HCT116 (cell line): ENCODE data around the gene SPATA12. TPM values are rescaled to one million over a fixed set of nuclear protein-coding genes. Genes with fewer than 3 reads are reported as not detected.

ENCODE experiments used
- ATAC-seq: fragments of 200-7000 bp; cut with Tn5 transposase; 2 replicates; pipeline ENCODE4 v1.9.1; 2020; ENCODE audit warnings: mild to moderate bottlenecking, moderate library complexity
- BruUV-seq: library from RNA; stranded (reverse); fragments of 400-500 nt; replicated peaks from 2 replicates; lab custom pipeline; 2021; lab: Mats Ljungman, UMichigan
- CTCF ChIA-PET: fragments of 300-600 bp; sonication (Branson Sonifier 250); formaldehyde crosslinking; loops from one replicate; lab custom pipeline; 2021; ENCODE audit warnings: antibody characterized with exemption; lab: Charles Lee
- POLR2A ChIA-PET: fragments of 300-600, 350-600 bp; sonication (Branson Sonifier 250); formaldehyde crosslinking; loops from one replicate; lab custom pipeline; 2021; ENCODE audit warnings: antibody characterized with exemption; lab: Charles Lee
- RAD21 ChIA-PET, 2 experiments: fragments of 300-600 bp; sonication (Branson Sonifier 250); formaldehyde crosslinking; loops; one replicate each; lab custom pipeline; 2023; ENCODE audit warnings: low total read pairs in 2 of 2; ENCODE audit not compliant: uncharacterized antibody in 2 of 2, unreplicated experiment in 2 of 2, low non-redundant PET in 1 of 2; lab: Charles Lee
- DNase-seq: peaks from one replicate; pipeline ENCODE4 v3.0.0-alpha.2; 2010; ENCODE audit warnings: low read depth, low spot score
- H2AFZ ChIP-seq: fragments of 200-600 bp; shearing (Covaris generic), sonication (generic); 2 replicates; pipeline ENCODE4 v1.6.1; 2017; ENCODE audit warnings: low read depth, mixed run types, mixed read lengths, antibody characterized with exemption, low read length; ENCODE audit not compliant: poor library complexity, severe bottlenecking
- H3K27ac ChIP-seq: 2 replicates; pipeline ENCODE4 v1.5.1; 2012; ENCODE audit warnings: low read depth, low read length
- H3K27me3 ChIP-seq: fragments of 200-600 bp; sonication (generic); 2 replicates; pipeline ENCODE4 v1.6.1; 2016; ENCODE audit warnings: mixed run types, low read length, mixed read lengths; ENCODE audit not compliant: insufficient read depth
- H3K36me3 ChIP-seq, 2 experiments: fragments of 200-500 bp in 1 of 2; fragments of 200-600 bp in 1 of 2; sonication (Bioruptor generic) in 1 of 2; sonication (generic) in 1 of 2; 2 replicates each; pipeline versions ENCODE4 v1.5.1 to v1.6.1; 2014 to 2016; ENCODE audit warnings: low read length in 2 of 2, inconsistent platforms in 1 of 2, mixed read lengths in 1 of 2, mixed run types in 1 of 2; ENCODE audit not compliant: insufficient read depth in 2 of 2, control insufficient read depth in 1 of 2
- H3K4me1 ChIP-seq, 2 experiments: fragments of 200-600 bp in 1 of 2; sonication (generic) in 1 of 2; 2 replicates each; pipeline versions ENCODE4 v1.5.1 to v1.6.1; 2012 to 2017; ENCODE audit warnings: low read length in 2 of 2, inconsistent platforms in 1 of 2, mild to moderate bottlenecking in 1 of 2, mixed read lengths in 1 of 2, mixed run types in 1 of 2, moderate library complexity in 1 of 2; ENCODE audit not compliant: insufficient read depth in 2 of 2, control insufficient read depth in 1 of 2
- H3K4me2 ChIP-seq: fragments of 200-600 bp; sonication (generic); 2 replicates; pipeline ENCODE4 v1.6.1; 2017; ENCODE audit warnings: mixed run types, low read length, mixed read lengths
- H3K4me3 ChIP-seq, 2 experiments: fragments of 200-600 bp in 1 of 2; sonication (generic) in 1 of 2; replicated peaks in 1 of 2; 2 replicates each; pipeline ENCODE4 v1.5.1; 2011 to 2016; ENCODE audit warnings: low read length in 2 of 2, control low read depth in 1 of 2, low read depth in 1 of 2, mild to moderate bottlenecking in 1 of 2, mixed read lengths in 1 of 2, mixed run types in 1 of 2
- H3K79me2 ChIP-seq: fragments of 200-600 bp; sonication (generic); 2 replicates; pipeline ENCODE4 v1.6.1; 2017; ENCODE audit warnings: mild to moderate bottlenecking, mixed run types, low read length, moderate library complexity, mixed read lengths; ENCODE audit not compliant: insufficient read depth
- H3K9ac ChIP-seq: fragments of 200-600 bp; sonication (generic); 2 replicates; pipeline ENCODE4 v1.6.1; 2016; ENCODE audit warnings: low read length, mixed read lengths
- H3K9me2 ChIP-seq: fragments of 200-600 bp; sonication (generic), shearing (Covaris generic); 2 replicates; pipeline ENCODE4 v1.6.1; 2017; ENCODE audit warnings: mixed run types, mild to moderate bottlenecking, moderate library complexity; ENCODE audit not compliant: insufficient read depth
- H3K9me3 ChIP-seq, 2 experiments: fragments of 200-500 bp in 1 of 2; fragments of 200-600 bp in 1 of 2; sonication (Bioruptor generic) in 1 of 2; sonication (generic) in 1 of 2; 2 replicates each; pipeline ENCODE4 v1.6.1; 2014 to 2017; ENCODE audit warnings: low read length in 2 of 2, mixed read lengths in 2 of 2, inconsistent platforms in 1 of 2, low read depth in 1 of 2, mild to moderate bottlenecking in 1 of 2, mixed run types in 1 of 2, moderate library complexity in 1 of 2; ENCODE audit not compliant: control insufficient read depth in 1 of 2, insufficient read depth in 1 of 2
- H4K20me1 ChIP-seq: fragments of 200-600 bp; sonication (generic), shearing (Covaris generic); 2 replicates; pipeline ENCODE4 v1.6.1; 2017; ENCODE audit warnings: mixed run types, mild to moderate bottlenecking, moderate library complexity; ENCODE audit not compliant: insufficient read depth
- CBX3 ChIP-seq: IDR thresholded peaks from 2 replicates; pipeline ENCODE4 v1.6.1; 2012; ENCODE audit warnings: low read depth
- CEBPB ChIP-seq: IDR thresholded peaks from 2 replicates; pipeline ENCODE4 v1.6.1; 2012; ENCODE audit warnings: low read depth
- RAD21 ChIP-seq: IDR thresholded peaks from 2 replicates; pipeline ENCODE4 v1.6.1; 2012; ENCODE audit warnings: low read depth, mild to moderate bottlenecking
- ZFX ChIP-seq: fragments of 450-650 bp; IDR thresholded peaks from 2 replicates; pipeline ENCODE4 v1.6.1; 2017
- ZNF274 ChIP-seq: fragments of 200-500 bp; sonication (Bioruptor generic); IDR thresholded peaks from 2 replicates; pipeline ENCODE4 v1.6.1; 2014; ENCODE audit warnings: mild to moderate bottlenecking, low read depth, low read length, inconsistent platforms
- intact Hi-C: fragments of 100-400 bp; cut with micrococcal nuclease; formaldehyde crosslinking; loops from 2 replicates; pipeline ENCODE4 v1.10.0; 2022
- total RNA-seq: library from RNA; stranded (reverse); gene quantifications from one replicate; pipeline ENCODE4 v1.2.1, GENCODE V29; 2021; ENCODE audit not compliant: unreplicated experiment
- TF ChIP-seq, protein P1 (sequence below): IDR thresholded peaks from 2 replicates; pipeline ENCODE4 v1.6.1; 2011; ENCODE audit warnings: mild to moderate bottlenecking, low read length, moderate library complexity; ENCODE audit not compliant: insufficient replicate concordance; ENCODE audit errors: extremely low read depth

SPATA12 gene
- total RNA-seq, 1 experiment from 2014 or later, result 0.22 TPM

DNA sequence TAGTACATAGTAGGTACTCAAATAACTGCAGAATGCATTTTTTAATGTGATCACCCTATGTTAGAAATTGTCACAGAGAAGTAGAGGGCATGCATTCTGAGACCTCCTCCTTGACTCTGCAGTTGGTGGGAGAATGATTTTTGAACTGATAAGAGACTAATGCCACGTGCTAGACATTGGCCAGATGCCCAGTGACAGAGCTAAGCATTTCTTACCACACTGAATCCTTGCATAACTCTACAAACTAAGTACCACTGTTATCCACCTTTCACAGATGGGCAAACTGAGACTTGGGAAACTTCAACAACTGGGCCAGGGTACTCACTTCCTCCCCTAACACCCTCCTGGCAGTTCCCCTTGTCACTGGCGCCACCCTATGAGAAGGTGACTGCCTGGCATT is 33.5 kb upstream of the SPATA12 start:
- DNase-seq, result no peak
- ChIA-PET RAD21 (no interaction called here), POLR2A (no interaction called here), CTCF (no interaction called here)
- TF ChIP-seq CEBPB (no peak), ZFX (no peak)
- TF ChIP-seq, protein P1, sequence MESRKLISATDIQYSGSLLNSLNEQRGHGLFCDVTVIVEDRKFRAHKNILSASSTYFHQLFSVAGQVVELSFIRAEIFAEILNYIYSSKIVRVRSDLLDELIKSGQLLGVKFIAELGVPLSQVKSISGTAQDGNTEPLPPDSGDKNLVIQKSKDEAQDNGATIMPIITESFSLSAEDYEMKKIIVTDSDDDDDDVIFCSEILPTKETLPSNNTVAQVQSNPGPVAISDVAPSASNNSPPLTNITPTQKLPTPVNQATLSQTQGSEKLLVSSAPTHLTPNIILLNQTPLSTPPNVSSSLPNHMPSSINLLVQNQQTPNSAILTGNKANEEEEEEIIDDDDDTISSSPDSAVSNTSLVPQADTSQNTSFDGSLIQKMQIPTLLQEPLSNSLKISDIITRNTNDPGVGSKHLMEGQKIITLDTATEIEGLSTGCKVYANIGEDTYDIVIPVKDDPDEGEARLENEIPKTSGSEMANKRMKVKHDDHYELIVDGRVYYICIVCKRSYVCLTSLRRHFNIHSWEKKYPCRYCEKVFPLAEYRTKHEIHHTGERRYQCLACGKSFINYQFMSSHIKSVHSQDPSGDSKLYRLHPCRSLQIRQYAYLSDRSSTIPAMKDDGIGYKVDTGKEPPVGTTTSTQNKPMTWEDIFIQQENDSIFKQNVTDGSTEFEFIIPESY, result no peak
- BruUV-seq, result no TSS peak
- intact Hi-C loops, result no loop called here
- Histone ChIP-seq H3K9ac (no peak overlapping the region), H3K9me3 (no peaks in the 10 kb centered on the region), H3K27ac (no peak overlapping the region), H3K9me2 (no peaks in the 10 kb centered on the region), H2AFZ (no peak overlapping the region), H3K27me3 (no peaks in the 10 kb centered on the region), H3K4me1 (peaks cover 0 to 4% of the 10 kb centered on the region in 2 experiments; a peak in 2 of 4 replicates), H4K20me1 (no peaks in the 10 kb centered on the region), H3K79me2 (no peaks in the 10 kb centered on the region), H3K36me3 (no peaks in the 10 kb centered on the region), H3K4me3 (no peak overlapping the region), H3K4me2 (no peak overlapping the region)
- no peak for ATAC-seq

DNA sequence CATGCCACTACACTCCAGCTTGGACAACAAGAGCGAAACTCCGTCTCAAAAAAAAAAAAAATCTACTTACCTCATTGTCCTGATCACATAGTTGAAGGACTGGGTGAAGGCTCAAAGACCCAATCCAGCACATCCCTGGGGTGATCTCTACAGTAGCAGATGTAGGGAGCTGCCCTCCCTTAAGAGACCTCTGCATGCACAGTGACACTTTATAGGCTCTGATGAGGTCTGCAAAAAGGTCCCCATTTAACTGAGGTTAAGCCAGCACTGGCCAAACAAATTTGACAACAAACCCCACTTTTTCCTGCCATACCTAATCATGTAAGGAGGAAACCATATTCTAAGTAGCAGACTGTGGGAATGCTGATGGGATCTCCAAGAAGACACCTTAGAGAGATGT is 31.1 kb upstream of the SPATA12 start:
- BruUV-seq, result no TSS peak
- H3K9me2 ChIP-seq, result no peaks in the 10 kb centered on the region
- H3K9ac ChIP-seq, result no peak overlapping the region
- no peak overlapping the region for H3K4me3 ChIP-seq
- intact Hi-C loops, result no loop called here
- H3K9me3 ChIP-seq, result no peaks in the 10 kb centered on the region
- RAD21 ChIA-PET, result no interaction called here
- no peak overlapping the region for H3K27ac ChIP-seq
- H3K4me1 ChIP-seq, result peaks cover 0 to 4% of the 10 kb centered on the region in 2 experiments; a peak in 2 of 4 replicates
- TF ChIP-seq CBX3 (no peak), RAD21 (no peak), ZNF274 (no peak)
- TF ChIP-seq, all 23 proteins: peak for 0
- ChIA-PET CTCF (no interaction called here), POLR2A (no interaction called here)
- H3K27me3 ChIP-seq, result no peaks in the 10 kb centered on the region
- no peaks in the 10 kb centered on the region for H3K79me2 ChIP-seq
- DNase-seq, result no peak
- H2AFZ ChIP-seq, result no peak overlapping the region
- no peak overlapping the region for H3K4me2 ChIP-seq
- ATAC-seq, result no peak
- H4K20me1 ChIP-seq, result no peaks in the 10 kb centered on the region
- no peaks in the 10 kb centered on the region for H3K36me3 ChIP-seq
